Endothelial cell of umbilical vein (primary cell): ENCODE results near the gene MEGF11. TPM values are rescaled to one million over a fixed set of nuclear protein-coding genes. Genes with fewer than 3 reads are reported as not detected.

Source experiments
- BruUV-seq: library from RNA; stranded (reverse); fragments of 400-500 nt; replicated peaks from 2 replicates; lab custom pipeline; 2021; lab: Mats Ljungman, UMichigan
- CTCF ChIA-PET: fragments of 300-600, 350-600 bp; sonication (Branson Sonifier 250); formaldehyde crosslinking; loops from one replicate; lab custom pipeline; 2021; ENCODE audit warnings: antibody characterized with exemption, inconsistent platforms; lab: Charles Lee
- POLR2A ChIA-PET: fragments of 300-600, 350-600 bp; sonication (Branson Sonifier 250); formaldehyde crosslinking; loops from one replicate; lab custom pipeline; 2021; ENCODE audit warnings: antibody characterized with exemption, inconsistent platforms; lab: Charles Lee
- DNase-seq: peaks from one replicate; pipeline ENCODE4 v3.0.0-alpha.2; 2011; ENCODE audit warnings: low read depth, low spot score
- FAIRE-seq: peaks from 2 replicates; lab custom pipeline; 2011; peaks lifted over from hg19 to GRCh38; lab: Jason Lieb, UNC
- H2AFZ ChIP-seq: 2 replicates; pipeline ENCODE4 v1.6.0; 2012; ENCODE audit warnings: low read depth, low read length, control low read depth, inconsistent platforms
- H3K27ac ChIP-seq: 2 replicates; pipeline ENCODE4 v1.5.1; 2011; ENCODE audit warnings: low read depth, mild to moderate bottlenecking, control low read depth, low read length, moderate library complexity; ENCODE audit not compliant: insufficient read depth
- H3K27me3 ChIP-seq, 2 experiments: 2 replicates each; pipeline versions ENCODE4 v1.6.0 to v1.6.1; 2011; ENCODE audit warnings: low read length in 2 of 2, mixed read lengths in 1 of 2; ENCODE audit not compliant: control insufficient read depth in 2 of 2, insufficient read depth in 2 of 2
- H3K36me3 ChIP-seq, 2 experiments: 2 replicates in 1 of 2; 3 replicates in 1 of 2; pipeline ENCODE4 v1.5.1; 2011; ENCODE audit warnings: low read length in 2 of 2, mild to moderate bottlenecking in 1 of 2, moderate library complexity in 1 of 2; ENCODE audit not compliant: control insufficient read depth in 2 of 2, insufficient read depth in 2 of 2; ENCODE audit errors: extremely low read depth in 1 of 2
- H3K4me1 ChIP-seq: 3 replicates; pipeline ENCODE4 v1.5.1; 2011; ENCODE audit warnings: mild to moderate bottlenecking, low read length; ENCODE audit not compliant: control insufficient read depth, insufficient read depth; ENCODE audit errors: extremely low read depth
- H3K4me2 ChIP-seq: 2 replicates; pipeline ENCODE4 v1.6.1; 2011; ENCODE audit warnings: low read length, control low read depth, mixed read lengths; ENCODE audit not compliant: insufficient read depth
- H3K4me3 ChIP-seq, 3 experiments: fragments of 200-600 bp in 1 of 3; sonication (generic), shearing (Covaris generic) in 1 of 3; replicated peaks in 1 of 3; 2 replicates each; pipeline ENCODE4 v1.5.1; 2011 to 2016; ENCODE audit warnings: control low read depth in 3 of 3, low read length in 3 of 3, mild to moderate bottlenecking in 2 of 3, inconsistent platforms in 1 of 3, low read depth in 1 of 3, moderate library complexity in 1 of 3; ENCODE audit not compliant: insufficient read depth in 1 of 3
- H3K79me2 ChIP-seq: 2 replicates; pipeline ENCODE4 v1.6.0; 2012; ENCODE audit warnings: low read length, inconsistent platforms; ENCODE audit not compliant: control insufficient read depth, insufficient read depth
- H3K9ac ChIP-seq: replicated peaks from 2 replicates; pipeline ENCODE3; 2011; ENCODE audit warnings: low read length, control low read depth; ENCODE audit not compliant: insufficient read depth; ENCODE audit errors: extremely low read depth
- H3K9me1 ChIP-seq: replicated peaks from 3 replicates; pipeline ENCODE4 v1.6.0; 2011; ENCODE audit warnings: mild to moderate bottlenecking, low read length; ENCODE audit not compliant: control insufficient read depth, insufficient read depth; ENCODE audit errors: extremely low read depth
- H3K9me3 ChIP-seq: replicated peaks from 2 replicates; pipeline ENCODE4 v1.5.1; 2012; ENCODE audit warnings: low read length, inconsistent platforms; ENCODE audit not compliant: control insufficient read depth, insufficient read depth
- H4K20me1 ChIP-seq: replicated peaks from 2 replicates; pipeline ENCODE3; 2011; ENCODE audit warnings: mild to moderate bottlenecking, low read length; ENCODE audit not compliant: control insufficient read depth, insufficient read depth; ENCODE audit errors: extremely low read depth
- CTCF ChIP-seq, 2 donors: IDR thresholded peaks; 1 replicate in 1 of 2; 2 replicates in 1 of 2; pipeline ENCODE4 v1.5.1; 2011; ENCODE audit warnings: low read length in 2 of 2, mild to moderate bottlenecking in 2 of 2, moderate library complexity in 2 of 2, control low read depth in 1 of 2, inconsistent platforms in 1 of 2, low read depth in 1 of 2; ENCODE audit not compliant: insufficient read depth in 1 of 2; ENCODE audit errors: extremely low read depth in 1 of 2
- EZH2 ChIP-seq: IDR thresholded peaks from 2 replicates; pipeline ENCODE4 v1.6.1; 2012; ENCODE audit warnings: borderline replicate concordance, low read depth, mild to moderate bottlenecking, moderate library complexity, low read length, inconsistent platforms; ENCODE audit not compliant: severe bottlenecking
- FOS ChIP-seq: IDR thresholded peaks from 2 replicates; pipeline ENCODE4 v1.6.1; 2011; ENCODE audit warnings: mild to moderate bottlenecking, low read length, moderate library complexity, borderline replicate concordance; ENCODE audit not compliant: insufficient read depth
- GATA2 ChIP-seq: IDR thresholded peaks from 2 replicates; pipeline ENCODE4 v1.7.0; 2011; ENCODE audit warnings: low read depth, mild to moderate bottlenecking, moderate library complexity, mixed read lengths, low read length; ENCODE audit not compliant: insufficient read length, insufficient read depth
- JUN ChIP-seq: IDR thresholded peaks from 2 replicates; pipeline ENCODE4 v1.6.1; 2011; ENCODE audit warnings: borderline replicate concordance, low read depth; ENCODE audit not compliant: insufficient read length, insufficient read depth
- MAX ChIP-seq: IDR thresholded peaks from 2 replicates; pipeline ENCODE4 v1.6.1; 2011; ENCODE audit not compliant: insufficient read depth, insufficient read length
- MYC ChIP-seq: IDR thresholded peaks from one replicate; pipeline ENCODE4 v1.6.1; 2011; ENCODE audit warnings: mild to moderate bottlenecking, low read depth, low read length
- POLR2A ChIP-seq: IDR thresholded peaks from 2 replicates; pipeline ENCODE4 v1.6.1; 2012; ENCODE audit warnings: low read depth, mild to moderate bottlenecking, control low read depth, low read length
- POLR2AphosphoS5 ChIP-seq: IDR thresholded peaks from 2 replicates; pipeline ENCODE4 v1.6.1; 2012; ENCODE audit warnings: low read depth, mild to moderate bottlenecking, control low read depth, low read length, moderate library complexity; ENCODE audit not compliant: insufficient read depth
- dilution Hi-C: fragments of 300-500 bp; cut with MboI; formaldehyde crosslinking; loops from one replicate; pipeline ENCODE4 v1.15.0; 2019; ENCODE audit warnings: low sequenced_read_pairs; ENCODE audit not compliant: extremely low pct_ligation_motif_present
- intact Hi-C: fragments of 100-400 bp; cut with micrococcal nuclease; formaldehyde crosslinking; loops from one replicate; pipeline ENCODE4 v1.10.0; 2022
- polyA plus RNA-seq, 4 experiments: library from polyadenylated mRNA; depleted of rRNA in 3 of 4; stranded (reverse) in 3 of 4; unstranded in 1 of 4; fragments of >200 nt; gene quantifications; 2 replicates each; pipeline versions ENCODE4 v1.2.1 to v1.2.3, GENCODE V29; 2011 to 2012; ENCODE audit warnings: missing spikeins in 1 of 4
- total RNA-seq: library from RNA; stranded (reverse); gene quantifications from 2 replicates; pipeline ENCODE4 v1.2.3, GENCODE V29; 2021

Gene MEGF11
- total and polyA plus RNA-seq, 2 donors (not counting 3 experiments of a cell fraction or from before 2014, with no cell fraction given): not detected

GRCh38 chr15:66131200-66131599, 122.3 kb downstream of the MEGF11 start:
- dilution Hi-C loops (no loop called here), intact Hi-C loops (no loop called here)
- Histone ChIP-seq H3K9me1 (no peaks in the 10 kb centered on the region), H2AFZ (no peak overlapping the region), H3K9ac (no peak overlapping the region), H4K20me1 (no peaks in the 10 kb centered on the region), H3K36me3 (no peaks in the 10 kb centered on the region), H3K4me3 (no peak overlapping the region), H3K27ac (no peak overlapping the region), H3K79me2 (no peaks in the 10 kb centered on the region), H3K4me1 (no peaks in the 10 kb centered on the region), H3K4me2 (no peak overlapping the region), H3K9me3 (no peaks in the 10 kb centered on the region), H3K27me3 (peaks cover 0 to 8% of the 10 kb centered on the region in 2 experiments)
- DNase-seq (no peak), FAIRE-seq (no peak)
- BruUV-seq: no TSS peak
- TF ChIP-seq POLR2AphosphoS5: no peak
- TF ChIP-seq MAX: no peak
- TF ChIP-seq JUN: no peak
- no peak for TF ChIP-seq CTCF (IDR thresholded peaks at IDR 0.05; ENCODE audit: extremely low read depth in 1 of 2, insufficient read depth in 1 of 2, low read depth in 1 of 2, low read length in 2 of 2)
- no peak for TF ChIP-seq EZH2
- no peak for TF ChIP-seq GATA2
- no peak for TF ChIP-seq MYC
- no peak for TF ChIP-seq FOS
- no peak for TF ChIP-seq POLR2A
- ChIA-PET CTCF (no interaction called here), POLR2A (no interaction called here)
